Cerebellar cortex (tissue), 1 donor: Measurements from ENCODE around the gene MAP3K13.

ENCODE experiments used
- DNase-seq: peaks from one replicate; pipeline ENCODE4 v3.0.0-alpha.2; 2015; ENCODE audit warnings: low spot score

The MAP3K13 gene

GRCh38 chr3:185508335-185508991 is 145.5 kb downstream of the MAP3K13 start:
- DNase-seq = peak; percentile 53

- DNase-seq = no peak
Observed at GRCh38 chr3:185511711-185512110, 148.8 kb downstream of the MAP3K13 start.

- DNase-seq = no peak
Observed at GRCh38 chr3:185517387-185518130, 154.6 kb downstream of the MAP3K13 start.

- no peak for DNase-seq
Observed at GRCh38 chr3:185519021-185519420, 156.1 kb downstream of the MAP3K13 start.

- DNase-seq = no peak
Observed at GRCh38 chr3:185521349-185522138, 158.6 kb downstream of the MAP3K13 start.

- DNase-seq = no peak
Observed at GRCh38 chr3:185526349-185526951, 163.5 kb downstream of the MAP3K13 start.

- no peak for DNase-seq
Observed at GRCh38 chr3:185527364-185527763, 164.4 kb downstream of the MAP3K13 start.

- DNase-seq = no peak
Observed at GRCh38 chr3:185528532-185528931, 165.6 kb downstream of the MAP3K13 start.

GRCh38 chr3:185530856-185531255 is 167.9 kb downstream of the MAP3K13 start:
- DNase-seq = no peak

GRCh38 chr3:185532901-185533300 is 170.0 kb downstream of the MAP3K13 start:
- DNase-seq = peak; percentile 3

- no peak for DNase-seq
Observed at GRCh38 chr3:185534511-185534910, 171.6 kb downstream of the MAP3K13 start.

GRCh38 chr3:185537369-185537970 is 174.5 kb downstream of the MAP3K13 start:
- no peak for DNase-seq
